Muscle of leg (tissue), 11 donors: Measurements from ENCODE around the gene CWC27. TPM values are rescaled to one million over a fixed set of nuclear protein-coding genes. Genes with fewer than 3 reads are reported as not detected.

ENCODE experiments used
- DNase-seq: peaks from one replicate; pipeline ENCODE4 v3.0.0; 2013
- H3K27ac ChIP-seq: one replicate; pipeline ENCODE4 v1.5.1; 2013; ENCODE audit warnings: mild to moderate bottlenecking, low read length, control low read depth
- H3K27me3 ChIP-seq: one replicate; pipeline ENCODE4 v1.6.1; 2013; ENCODE audit warnings: low read length; ENCODE audit not compliant: control insufficient read depth, insufficient read depth
- H3K36me3 ChIP-seq: one replicate; pipeline ENCODE4 v1.6.1; 2013; ENCODE audit warnings: low read length; ENCODE audit not compliant: control insufficient read depth, insufficient read depth
- H3K4me1 ChIP-seq: one replicate; pipeline ENCODE4 v1.6.1; 2013; ENCODE audit warnings: low read length; ENCODE audit not compliant: control insufficient read depth, insufficient read depth
- H3K4me3 ChIP-seq: one replicate; pipeline ENCODE4 v1.5.1; 2013; ENCODE audit warnings: low read length, control low read depth
- H3K9me3 ChIP-seq: replicated peaks from 2 replicates; pipeline ENCODE4 v1.6.1; 2013; ENCODE audit warnings: low read depth, low read length; ENCODE audit not compliant: control insufficient read depth
- WGBS: methylation state at CpG from one replicate; pipeline ENCODE4 v1.1.5; 2013; ENCODE audit warnings: missing lambda C conversion rate; ENCODE audit not compliant: insufficient coverage; 5-methylcytosine and 5-hydroxymethylcytosine counted together
- polyA plus RNA-seq, 8 donors: library from polyadenylated mRNA; unstranded; fragments of 120-200 nt; gene quantifications; one replicate each; pipeline versions ENCODE4 v1.2.1 to v1.2.3, GENCODE V29; 2013; ENCODE audit warnings: inconsistent platforms in 1 of 8, low replicate concordance in 1 of 8; ENCODE audit not compliant: insufficient read length in 8 of 8, insufficient read depth in 1 of 8
- total RNA-seq: library from RNA; stranded (reverse); fragments of 120-200 nt; gene quantifications from one replicate; pipeline ENCODE4 v1.2.4, GENCODE V29; 2013

The CWC27 gene
- total and polyA plus RNA-seq, 9 donors, result 14.7 to 29.3 (median 23.4) TPM

- no peak for DNase-seq
- Histone ChIP-seq H3K4me3 (no peak overlapping the region), H3K27me3 (no peaks in the 10 kb centered on the region), H3K27ac (no peak overlapping the region), H3K9me3 (peaks cover 4% of the 10 kb centered on the region), H3K36me3 (no peaks in the 10 kb centered on the region), H3K4me1 (no peaks in the 10 kb centered on the region)
- WGBS, result no CpG with 5 or more reads among the region's 1 CpG
These were observed 219.0 kb downstream of the CWC27 start for GRCh38 chr5:64987768-64988167.

- no peaks in the 10 kb centered on the region for H3K27me3 ChIP-seq
- no peak overlapping the region for H3K27ac ChIP-seq
- H3K36me3 ChIP-seq, result no peaks in the 10 kb centered on the region
- H3K4me3 ChIP-seq, result no peak overlapping the region
- WGBS, result no CpG with 5 or more reads among the region's 1 CpG
- DNase-seq, result no peak
- H3K9me3 ChIP-seq, result no peaks in the 10 kb centered on the region
- H3K4me1 ChIP-seq, result no peaks in the 10 kb centered on the region
These were observed 240.5 kb downstream of the CWC27 start for GRCh38 chr5:65009207-65009606.

- no peak overlapping the region for H3K27ac ChIP-seq
- H3K36me3 ChIP-seq, result no peaks in the 10 kb centered on the region
- H3K4me3 ChIP-seq, result no peak overlapping the region
- peaks cover 2% of the 10 kb centered on the region for H3K4me1 ChIP-seq
- no peaks in the 10 kb centered on the region for H3K27me3 ChIP-seq
- WGBS, result 100% methylated on average over 1 of the region's 1 CpG
- DNase-seq, result no peak
- H3K9me3 ChIP-seq, result no peaks in the 10 kb centered on the region
These were observed 242.1 kb downstream of the CWC27 start for GRCh38 chr5:65010841-65011240.

- H3K27me3 ChIP-seq, result no peaks in the 10 kb centered on the region
- H3K4me3 ChIP-seq, result no peak overlapping the region
- peaks cover 2% of the 10 kb centered on the region for H3K4me1 ChIP-seq
- no peaks in the 10 kb centered on the region for H3K36me3 ChIP-seq
- DNase-seq, result no peak
- no peaks in the 10 kb centered on the region for H3K9me3 ChIP-seq
- no CpG with 5 or more reads among the region's 4 CpGs for WGBS
- H3K27ac ChIP-seq, result no peak overlapping the region
These were observed 243.7 kb downstream of the CWC27 start for GRCh38 chr5:65012301-65012892.

GRCh38 chr5:65013166-65013565, 244.4 kb downstream of the CWC27 start:
- Histone ChIP-seq H3K36me3 (no peaks in the 10 kb centered on the region), H3K4me3 (no peak overlapping the region), H3K27me3 (no peaks in the 10 kb centered on the region), H3K9me3 (no peaks in the 10 kb centered on the region), H3K4me1 (peaks cover 2% of the 10 kb centered on the region), H3K27ac (no peak overlapping the region)
- WGBS, result no CpG with 5 or more reads among the region's 1 CpG
- DNase-seq, result no peak

GRCh38 chr5:65014769-65015168, 246.0 kb downstream of the CWC27 start:
- no peaks in the 10 kb centered on the region for H3K27me3 ChIP-seq
- H3K4me3 ChIP-seq, result no peak overlapping the region
- peaks cover 2% of the 10 kb centered on the region for H3K4me1 ChIP-seq
- DNase-seq, result no peak
- no CpG with 5 or more reads among the region's 2 CpGs for WGBS
- H3K27ac ChIP-seq, result no peak overlapping the region
- H3K9me3 ChIP-seq, result no peaks in the 10 kb centered on the region
- no peaks in the 10 kb centered on the region for H3K36me3 ChIP-seq

- H3K4me1 ChIP-seq, result peaks cover 2% of the 10 kb centered on the region
- H3K36me3 ChIP-seq, result no peaks in the 10 kb centered on the region
- no peak for DNase-seq
- H3K27me3 ChIP-seq, result no peaks in the 10 kb centered on the region
- no CpG with 5 or more reads among the region's 3 CpGs for WGBS
- H3K4me3 ChIP-seq, result no peak overlapping the region
- no peaks in the 10 kb centered on the region for H3K9me3 ChIP-seq
- H3K27ac ChIP-seq, result no peak overlapping the region
These were observed 247.0 kb downstream of the CWC27 start for GRCh38 chr5:65015767-65016166.

GRCh38 chr5:65017636-65018035, 248.9 kb downstream of the CWC27 start:
- no peaks in the 10 kb centered on the region for H3K9me3 ChIP-seq
- no peak overlapping the region for H3K4me3 ChIP-seq
- H3K27ac ChIP-seq, result no peak overlapping the region
- no peak for DNase-seq
- H3K27me3 ChIP-seq, result no peaks in the 10 kb centered on the region
- H3K36me3 ChIP-seq, result no peaks in the 10 kb centered on the region
- peaks cover 2% of the 10 kb centered on the region for H3K4me1 ChIP-seq

- Histone ChIP-seq H3K27ac (no peak overlapping the region), H3K4me3 (no peak overlapping the region), H3K9me3 (no peaks in the 10 kb centered on the region), H3K36me3 (no peaks in the 10 kb centered on the region), H3K4me1 (peaks cover 2% of the 10 kb centered on the region), H3K27me3 (no peaks in the 10 kb centered on the region)
- no peak for DNase-seq
- WGBS, result no CpG with 5 or more reads among the region's 2 CpGs
These were observed 250.0 kb downstream of the CWC27 start for GRCh38 chr5:65018763-65019162.

- H3K4me1 ChIP-seq, result no peaks in the 10 kb centered on the region
- H3K9me3 ChIP-seq, result no peaks in the 10 kb centered on the region
- H3K4me3 ChIP-seq, result no peak overlapping the region
- H3K27me3 ChIP-seq, result no peaks in the 10 kb centered on the region
- no peaks in the 10 kb centered on the region for H3K36me3 ChIP-seq
- no peak overlapping the region for H3K27ac ChIP-seq
- no peak for DNase-seq
These were observed 251.8 kb downstream of the CWC27 start for GRCh38 chr5:65020492-65020891.

- WGBS, result no CpG with 5 or more reads among the region's 1 CpG
- no peaks in the 10 kb centered on the region for H3K9me3 ChIP-seq
- no peak for DNase-seq
These were observed 252.9 kb downstream of the CWC27 start for GRCh38 chr5:65021527-65022226.

More at GRCh38 chr5:65021527-65022226, 252.9 kb downstream of the CWC27 start:
- Histone ChIP-seq H3K27ac (no peak overlapping the region), H3K36me3 (no peaks in the 10 kb centered on the region), H3K4me1 (no peaks in the 10 kb centered on the region), H3K4me3 (no peak overlapping the region), H3K27me3 (no peaks in the 10 kb centered on the region)
